ENCODE data around the gene KLHDC9.

KLHDC9 gene

GRCh38 chr1:161130266-161130665 is 32.1 kb downstream of the KLHDC9 start:
- DNase-seq (ENCODE audit: low read depth in 4 of 4, low spot score in 1 of 4): no peak

GRCh38 chr1:161131523-161132409 is 33.6 kb downstream of the KLHDC9 start:
- DNase-seq (ENCODE audit: low read depth in 4 of 4, low spot score in 1 of 4): no peak

GRCh38 chr1:161132410-161133219 is 34.5 kb downstream of the KLHDC9 start, which contains the start of gene DEDD:
Gene DEDD (minus strand): TSS chr1:161132667. CDS start chr1:161124462, 8,205 bp downstream.
- peak; percentile 72 to 89 (median 78) for DNase-seq (ENCODE audit: low read depth in 4 of 4, low spot score in 1 of 4)

GRCh38 chr1:161133220-161133740 is 35.1 kb downstream of the KLHDC9 start:
- DNase-seq (ENCODE audit: low read depth in 4 of 4, low spot score in 1 of 4): no peak

- DNase-seq (ENCODE audit: low read depth in 4 of 4, low spot score in 1 of 4): no peak
Observed at GRCh38 chr1:161137881-161138280, 39.7 kb downstream of the KLHDC9 start.

- no peak for DNase-seq (ENCODE audit: low read depth in 4 of 4, low spot score in 1 of 4)
Observed at GRCh38 chr1:161138431-161138830, 40.3 kb downstream of the KLHDC9 start.

- no peak for DNase-seq (ENCODE audit: low read depth in 4 of 4, low spot score in 1 of 4)
Observed at GRCh38 chr1:161139766-161140165, 41.6 kb downstream of the KLHDC9 start.

GRCh38 chr1:161140755-161141400 is 42.7 kb downstream of the KLHDC9 start:
- no peak for DNase-seq (ENCODE audit: low read depth in 4 of 4, low spot score in 1 of 4)

- no peak for DNase-seq (ENCODE audit: low read depth in 4 of 4, low spot score in 1 of 4)
Observed at GRCh38 chr1:161145832-161146231, 47.7 kb downstream of the KLHDC9 start.

All from stimulated activated CD4-positive, alpha-beta T cell treated with anti-CD3 and anti-CD28 coated beads, Interleukin-1b, Interleukin-23, amount 100 ng/mL, for 24 hours (primary cell).